ENCODE measurements around the gene AKR1B15.

DNA sequence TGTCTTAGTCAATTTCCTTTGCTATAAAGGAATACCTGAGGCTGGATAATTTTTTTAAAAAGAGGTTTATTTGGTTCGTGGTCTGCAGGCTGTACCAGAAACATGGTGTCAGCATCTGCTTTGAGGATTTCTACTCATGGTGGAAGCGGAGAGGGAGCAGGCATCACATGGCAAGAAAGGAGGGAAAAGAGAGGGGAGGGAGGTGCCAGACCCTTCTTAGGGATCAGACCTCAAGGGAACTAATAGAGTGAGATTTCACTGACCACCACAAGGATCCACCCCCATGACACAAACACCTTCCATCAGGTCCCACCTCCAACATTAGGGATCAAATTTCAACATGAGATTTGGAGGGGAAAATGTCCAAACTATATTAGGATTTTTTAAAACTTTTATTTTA is 48.5 kb upstream of the AKR1B15 start:
- TF ChIP-seq, protein P1, sequence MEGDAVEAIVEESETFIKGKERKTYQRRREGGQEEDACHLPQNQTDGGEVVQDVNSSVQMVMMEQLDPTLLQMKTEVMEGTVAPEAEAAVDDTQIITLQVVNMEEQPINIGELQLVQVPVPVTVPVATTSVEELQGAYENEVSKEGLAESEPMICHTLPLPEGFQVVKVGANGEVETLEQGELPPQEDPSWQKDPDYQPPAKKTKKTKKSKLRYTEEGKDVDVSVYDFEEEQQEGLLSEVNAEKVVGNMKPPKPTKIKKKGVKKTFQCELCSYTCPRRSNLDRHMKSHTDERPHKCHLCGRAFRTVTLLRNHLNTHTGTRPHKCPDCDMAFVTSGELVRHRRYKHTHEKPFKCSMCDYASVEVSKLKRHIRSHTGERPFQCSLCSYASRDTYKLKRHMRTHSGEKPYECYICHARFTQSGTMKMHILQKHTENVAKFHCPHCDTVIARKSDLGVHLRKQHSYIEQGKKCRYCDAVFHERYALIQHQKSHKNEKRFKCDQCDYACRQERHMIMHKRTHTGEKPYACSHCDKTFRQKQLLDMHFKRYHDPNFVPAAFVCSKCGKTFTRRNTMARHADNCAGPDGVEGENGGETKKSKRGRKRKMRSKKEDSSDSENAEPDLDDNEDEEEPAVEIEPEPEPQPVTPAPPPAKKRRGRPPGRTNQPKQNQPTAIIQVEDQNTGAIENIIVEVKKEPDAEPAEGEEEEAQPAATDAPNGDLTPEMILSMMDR (IDR thresholded peaks at IDR 0.05; ENCODE audit: low read length), result no peak
- no peak for TF ChIP-seq EZH2 (IDR thresholded peaks at IDR 0.05; ENCODE audit: borderline replicate concordance, low read length)
